ENCODE results near the gene LPCAT3. TPM values are rescaled to one million over a fixed set of nuclear protein-coding genes. Genes with fewer than 3 reads are reported as not detected.

Gene LPCAT3
- total RNA-seq, 1 donor from 2014 or later, result 23.0 TPM

- H3K27ac ChIP-seq, result peak overlapping the region in 1 of 2 donors; percentile 2
- intact Hi-C loops (cut with DNase I), result no loop called here
These were observed 55.1 kb downstream of the LPCAT3 start for GRCh38 chr12:6963016-6963731.

GRCh38 chr12:6962285-6963015 is 55.8 kb downstream of the LPCAT3 start:
- intact Hi-C loops (cut with DNase I), result no loop called here
- Histone ChIP-seq H3K27ac (peak overlapping the region; percentile 38 to 64), H3K9me3 (no peaks in the 10 kb centered on the region), H3K27me3 (no peaks in the 10 kb centered on the region), H3K4me1 (peaks cover 0 to 10% of the 10 kb centered on the region in 2 donors), H3K4me3 (no peak overlapping the region), H3K36me3 (peaks cover 23 to 24% of the 10 kb centered on the region in 2 donors)
- no peak for DNase-seq (ENCODE audit: low spot score in 2 of 2)
- TF ChIP-seq CTCF (IDR thresholded peaks at IDR 0.05), result no peak

More at GRCh38 chr12:6963016-6963731, 55.1 kb downstream of the LPCAT3 start:
- no peak for TF ChIP-seq CTCF (IDR thresholded peaks at IDR 0.05)
- H3K27me3 ChIP-seq, result no peaks in the 10 kb centered on the region
- peaks cover 30 to 31% of the 10 kb centered on the region in 2 donors for H3K36me3 ChIP-seq
- H3K4me1 ChIP-seq, result peaks cover 0 to 10% of the 10 kb centered on the region in 2 donors
- no peaks in the 10 kb centered on the region for H3K9me3 ChIP-seq
- no peak overlapping the region for H3K4me3 ChIP-seq
- DNase-seq (ENCODE audit: low spot score in 2 of 2), result peak in 1 of 2 donors; percentile 59

GRCh38 chr12:6961695-6962284 is 56.5 kb downstream of the LPCAT3 start:
- peak in 2 of 3 experiments; percentile 4 to 22 for TF ChIP-seq CTCF (IDR thresholded peaks at IDR 0.05)
- peak overlapping the region; percentile 38 to 64 for H3K27ac ChIP-seq
- no peaks in the 10 kb centered on the region for H3K9me3 ChIP-seq
- no peaks in the 10 kb centered on the region for H3K27me3 ChIP-seq
- peaks cover 0 to 10% of the 10 kb centered on the region in 2 donors for H3K4me1 ChIP-seq
- peak overlapping the region in 1 of 2 donors; percentile 30 for H3K4me3 ChIP-seq
- intact Hi-C loops (cut with DNase I), result no loop called here
- H3K36me3 ChIP-seq, result peaks cover 16 to 17% of the 10 kb centered on the region in 2 donors
- peak in 1 of 2 donors; percentile 79 for DNase-seq (ENCODE audit: low spot score in 2 of 2)

GRCh38 chr12:6961278-6961694 is 57.0 kb downstream of the LPCAT3 start:
- H3K36me3 ChIP-seq, result peaks cover 11 to 12% of the 10 kb centered on the region in 2 donors
- peaks cover 0 to 10% of the 10 kb centered on the region in 2 donors for H3K4me1 ChIP-seq
- peak overlapping the region in 1 of 2 donors; percentile 30 for H3K4me3 ChIP-seq
- peak in 1 of 2 donors; percentile 75 for DNase-seq (ENCODE audit: low spot score in 2 of 2)
- H3K27me3 ChIP-seq, result no peaks in the 10 kb centered on the region
- intact Hi-C loops (cut with DNase I), result no loop called here
- no peak for TF ChIP-seq CTCF (IDR thresholded peaks at IDR 0.05)
- no peaks in the 10 kb centered on the region for H3K9me3 ChIP-seq
- peak overlapping the region; percentile 38 to 64 for H3K27ac ChIP-seq

- Histone ChIP-seq H3K36me3 (peaks cover 6 to 7% of the 10 kb centered on the region in 2 donors), H3K4me1 (peaks cover 0 to 10% of the 10 kb centered on the region in 2 donors), H3K9me3 (no peaks in the 10 kb centered on the region), H3K27ac (peak overlapping the region; percentile 38 to 64), H3K4me3 (peak overlapping the region in 1 of 2 donors; percentile 22), H3K27me3 (no peaks in the 10 kb centered on the region)
- TF ChIP-seq CTCF (IDR thresholded peaks at IDR 0.05), result no peak
- intact Hi-C loops (cut with DNase I), result no loop called here
- peak in 1 of 2 donors; percentile 62 for DNase-seq (ENCODE audit: low spot score in 2 of 2)
These were observed 57.5 kb downstream of the LPCAT3 start for GRCh38 chr12:6960593-6961277.
